ENCODE results near the gene SETD1B.

The SETD1B gene

GRCh38 chr12:121802843-121803698 lies 738 bp upstream of the SETD1B start:
- Histone ChIP-seq H3K27ac (peak overlapping the region; percentile 100), H3K36me3 (peaks cover 19% of the 10 kb centered on the region), H3K4me1 (ENCODE audit: control insufficient read depth in 1 of 2, insufficient read depth in 1 of 2, low read depth in 1 of 2, low read length in 1 of 2) (peaks cover 55 to 62% of the 10 kb centered on the region in 2 experiments), H3K9me3 (no peaks in the 10 kb centered on the region), H3K27me3 (no peaks in the 10 kb centered on the region), H3K4me3 (ENCODE audit: low read depth in 1 of 2, low read length in 1 of 2) (peak overlapping the region; percentile 84 to 95)
- TF ChIP-seq CTCF (IDR thresholded peaks at IDR 0.05): no peak

DNA sequence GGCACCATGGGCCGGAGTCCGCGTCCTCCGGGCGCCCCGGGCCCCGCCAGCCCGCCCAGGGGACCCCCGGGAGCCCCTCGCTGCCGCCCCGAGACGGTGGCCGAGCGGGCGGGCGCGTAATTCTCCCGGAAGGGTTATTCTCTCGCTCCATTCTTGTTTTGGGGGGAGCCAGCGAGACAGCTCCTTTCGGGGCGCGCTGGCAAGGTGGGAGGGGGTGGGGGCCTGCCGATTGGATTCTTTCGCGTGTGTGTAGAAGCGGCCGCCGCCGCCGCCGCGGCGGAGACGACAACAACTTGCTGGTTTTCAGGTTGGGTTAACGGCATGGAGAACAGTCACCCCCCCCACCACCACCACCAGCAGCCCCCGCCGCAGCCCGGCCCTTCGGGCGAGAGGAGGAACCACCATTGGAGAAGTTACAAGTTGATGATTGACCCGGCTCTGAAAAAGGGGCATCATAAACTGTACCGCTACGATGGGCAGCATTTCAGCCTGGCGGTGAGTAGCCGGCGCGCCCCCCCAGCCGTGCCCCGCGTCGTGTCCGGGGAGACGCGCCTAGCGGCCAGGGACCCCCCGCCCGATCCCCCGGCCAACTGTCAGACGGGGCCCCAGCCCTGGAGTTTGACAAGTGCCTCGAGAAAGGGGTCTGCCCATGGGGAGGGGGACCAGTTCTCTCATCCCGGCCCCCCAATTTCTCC lies 755 bp downstream of the SETD1B start:
- peak overlapping the region; percentile 100 for H3K27ac ChIP-seq
- H3K4me1 ChIP-seq (ENCODE audit: control insufficient read depth in 1 of 2, insufficient read depth in 1 of 2, low read depth in 1 of 2, low read length in 1 of 2): peaks cover 50 to 58% of the 10 kb centered on the region in 2 experiments
- H3K9me3 ChIP-seq: no peaks in the 10 kb centered on the region
- TF ChIP-seq CTCF (IDR thresholded peaks at IDR 0.05): no peak
- H3K27me3 ChIP-seq: no peaks in the 10 kb centered on the region
- peaks cover 28% of the 10 kb centered on the region for H3K36me3 ChIP-seq
- H3K4me3 ChIP-seq (ENCODE audit: low read depth in 1 of 2, low read length in 1 of 2): peak overlapping the region; percentile 84

DNA sequence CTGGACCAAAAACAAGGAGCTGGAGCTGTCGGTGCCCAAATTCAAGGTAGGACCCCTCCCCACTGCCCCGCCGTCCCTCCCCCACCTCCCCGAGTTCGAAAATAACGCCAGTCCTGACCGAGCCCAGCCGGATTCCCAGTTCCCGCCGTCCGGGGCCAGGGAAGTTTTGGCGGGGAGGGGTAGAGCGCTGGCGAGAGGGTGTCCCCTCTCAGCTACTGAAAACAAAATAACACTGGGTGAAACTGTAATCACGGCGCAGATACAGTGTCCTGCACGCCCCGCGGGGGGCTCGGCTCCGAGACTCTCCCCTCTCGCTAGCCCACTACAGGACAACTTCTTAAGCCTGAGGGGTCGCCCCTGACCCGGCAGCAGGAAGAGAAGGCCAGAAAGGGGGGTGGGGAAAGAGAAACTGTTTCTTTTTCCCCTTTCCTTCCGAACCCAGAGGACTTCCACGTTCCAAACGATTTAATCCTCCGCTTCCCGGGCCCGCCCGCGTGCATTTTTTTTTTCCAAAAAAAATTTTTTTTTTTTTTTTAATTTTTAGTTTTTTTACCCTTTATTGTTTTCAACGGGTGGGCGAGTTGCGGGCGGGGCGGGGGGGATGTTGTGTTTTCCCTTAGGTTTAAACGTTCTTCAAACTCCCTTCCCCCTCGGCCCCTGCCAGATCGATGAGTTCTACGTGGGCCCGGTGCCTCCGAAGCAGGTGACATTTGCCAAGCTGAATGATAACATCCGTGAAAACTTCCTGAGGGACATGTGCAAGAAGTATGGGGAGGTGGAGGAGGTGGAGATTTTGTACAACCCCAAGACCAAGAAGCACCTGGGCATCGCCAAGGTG lies 1.6 kb downstream of the SETD1B start:
- TF ChIP-seq CTCF (IDR thresholded peaks at IDR 0.05): no peak
- Histone ChIP-seq H3K4me3 (ENCODE audit: low read depth in 1 of 2, low read length in 1 of 2) (peak overlapping the region; percentile 84), H3K27ac (peak overlapping the region; percentile 100), H3K4me1 (ENCODE audit: control insufficient read depth in 1 of 2, insufficient read depth in 1 of 2, low read depth in 1 of 2, low read length in 1 of 2) (peaks cover 49 to 61% of the 10 kb centered on the region in 2 experiments), H3K36me3 (peaks cover 36% of the 10 kb centered on the region), H3K9me3 (no peaks in the 10 kb centered on the region), H3K27me3 (no peaks in the 10 kb centered on the region)

- TF ChIP-seq CTCF (IDR thresholded peaks at IDR 0.05): peak; percentile 16
- peaks cover 43% of the 10 kb centered on the region for H3K36me3 ChIP-seq
Measured at GRCh38 chr12:121806009-121806545, 2.3 kb downstream of the SETD1B start.

More at GRCh38 chr12:121806009-121806545, 2.3 kb downstream of the SETD1B start:
- peaks cover 52 to 66% of the 10 kb centered on the region in 2 experiments for H3K4me1 ChIP-seq (ENCODE audit: control insufficient read depth in 1 of 2, insufficient read depth in 1 of 2, low read depth in 1 of 2, low read length in 1 of 2)
- peak overlapping the region; percentile 84 for H3K4me3 ChIP-seq (ENCODE audit: low read depth in 1 of 2, low read length in 1 of 2)
- H3K9me3 ChIP-seq: no peaks in the 10 kb centered on the region
- H3K27ac ChIP-seq: peak overlapping the region; percentile 100
- H3K27me3 ChIP-seq: no peaks in the 10 kb centered on the region

All from neutrophil (primary cell).